ENCODE results near the gene MYO1E.
"Not testable (repeated sequence)": the region's sequence is repeated elsewhere in the genome, so short reads cannot be mapped to it uniquely, and the experiment has no call there.

MYO1E gene

DNA sequence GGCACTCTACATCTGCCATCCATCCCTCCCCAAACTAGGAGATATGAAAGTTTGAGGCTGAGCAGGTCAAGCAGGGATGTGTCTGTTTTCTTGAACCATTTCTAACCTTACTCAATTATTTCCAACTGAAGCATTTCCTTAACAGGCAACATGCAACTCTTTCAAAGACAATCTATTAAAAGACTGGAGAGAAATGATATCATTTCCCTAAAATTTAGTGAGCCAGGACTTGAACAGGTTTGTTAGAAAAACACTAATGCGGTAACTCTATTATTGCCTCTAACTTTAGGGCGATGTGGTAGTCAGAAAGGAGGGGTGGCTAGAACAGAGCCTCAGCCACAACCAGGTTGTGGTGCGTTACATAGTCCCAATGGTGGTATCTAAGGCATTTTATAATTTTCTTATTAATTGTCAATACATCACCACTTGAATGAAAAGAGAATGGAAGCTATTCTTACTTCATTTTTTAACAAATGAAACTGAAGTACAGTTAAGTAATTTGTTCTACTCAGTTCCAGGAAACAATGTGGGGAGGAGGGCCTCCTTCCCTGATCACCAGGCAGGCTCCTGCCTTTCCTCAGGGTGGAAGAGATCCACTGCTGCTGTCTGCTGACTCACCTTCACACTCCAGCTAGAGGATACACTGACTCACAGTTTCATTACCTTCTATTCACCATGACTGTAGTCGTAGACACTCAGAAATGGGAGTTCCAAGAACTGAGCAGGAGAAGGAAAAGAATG lies 22.8 kb downstream of the MYO1E start:
- no peak for DNase-seq

GRCh38 chr15:59347915-59348314 lies 24.8 kb downstream of the MYO1E start:
- no peak for DNase-seq

GRCh38 chr15:59346951-59347350 lies 25.7 kb downstream of the MYO1E start:
- DNase-seq, result no peak

DNA sequence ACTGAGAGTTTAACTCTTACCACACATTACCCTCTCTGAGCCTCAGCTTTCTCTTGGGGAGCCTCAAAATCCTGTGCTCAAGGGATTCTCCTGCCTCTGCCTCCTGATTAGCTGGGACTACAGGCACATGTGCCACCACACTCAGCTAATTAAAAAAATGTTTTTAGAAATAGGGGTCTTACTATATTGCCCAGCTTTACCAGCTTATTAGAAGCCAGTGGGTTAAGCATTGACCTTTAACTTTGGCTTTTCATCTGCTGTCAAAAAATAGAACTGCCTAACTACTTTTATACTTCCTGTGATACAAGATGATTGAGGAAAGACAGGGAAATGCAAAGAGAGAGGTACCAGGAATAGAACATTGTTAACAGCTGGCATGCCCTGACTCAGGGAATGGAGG lies 27.3 kb downstream of the MYO1E start:
- no peak for DNase-seq

GRCh38 chr15:59344311-59344710 lies 28.4 kb downstream of the MYO1E start:
- DNase-seq, result no peak

DNA sequence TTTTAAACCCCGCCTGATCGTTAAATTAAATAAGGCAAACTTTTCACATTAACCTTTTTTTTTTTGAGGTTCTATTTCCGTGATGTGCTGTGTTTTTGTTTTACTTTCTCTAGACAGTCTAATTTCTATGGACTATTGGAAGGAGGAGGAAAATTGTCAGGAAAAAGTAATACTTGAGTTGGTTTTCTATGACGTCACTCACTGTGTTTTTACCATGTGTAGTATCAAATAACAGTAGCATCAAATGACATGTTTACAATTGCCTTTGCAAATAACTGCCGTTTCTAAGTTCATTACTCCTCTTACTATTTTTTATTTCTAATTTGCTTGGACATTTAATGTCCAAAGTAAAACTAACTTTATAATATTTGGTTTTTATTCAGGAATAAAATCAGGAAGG lies 32.3 kb downstream of the MYO1E start:
- no peak for DNase-seq

- DNase-seq, result no peak
Measured at GRCh38 chr15:59339252-59339672, 33.4 kb downstream of the MYO1E start.

DNA sequence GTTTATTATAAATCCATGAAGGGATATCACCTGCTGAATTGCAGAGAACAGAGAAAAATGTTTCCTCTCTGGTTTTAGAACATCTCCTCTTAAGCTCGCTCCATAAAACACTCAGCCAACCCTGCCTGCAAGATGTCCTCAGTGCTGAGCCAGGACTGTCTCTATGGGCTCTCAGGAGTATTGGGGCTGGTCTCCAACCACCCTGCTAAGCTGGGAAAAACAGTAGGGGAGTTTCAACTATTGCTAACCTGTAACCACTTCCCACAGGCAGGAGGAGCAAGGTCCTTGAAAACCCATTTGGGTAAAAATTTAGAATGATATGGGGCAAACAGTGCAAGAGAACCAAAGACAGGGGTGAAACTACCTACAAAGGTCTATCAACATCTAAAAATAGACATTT lies 34.3 kb downstream of the MYO1E start:
- DNase-seq, result no peak

- DNase-seq, result not testable (repeated sequence)
Measured at GRCh38 chr15:59336725-59337124, 35.9 kb downstream of the MYO1E start.

GRCh38 chr15:59335207-59335786 lies 37.4 kb downstream of the MYO1E start:
- DNase-seq, result no peak

DNA sequence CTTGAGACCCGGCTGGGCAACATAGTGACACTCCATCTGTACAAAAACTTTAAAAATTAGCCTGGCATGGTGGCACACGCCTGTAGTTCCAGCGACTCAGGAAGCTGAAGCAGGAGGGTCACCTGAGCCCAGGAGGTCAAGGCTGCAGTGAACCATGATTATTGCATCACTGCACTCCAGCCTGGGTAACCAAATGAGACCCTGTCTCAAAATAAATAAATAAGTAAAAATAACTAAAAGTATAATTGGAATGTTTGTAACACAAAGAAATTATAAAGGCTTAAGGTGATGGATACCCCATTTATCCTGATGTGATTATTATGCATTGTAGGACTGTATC lies 38.6 kb downstream of the MYO1E start:
- DNase-seq, result no peak

DNA sequence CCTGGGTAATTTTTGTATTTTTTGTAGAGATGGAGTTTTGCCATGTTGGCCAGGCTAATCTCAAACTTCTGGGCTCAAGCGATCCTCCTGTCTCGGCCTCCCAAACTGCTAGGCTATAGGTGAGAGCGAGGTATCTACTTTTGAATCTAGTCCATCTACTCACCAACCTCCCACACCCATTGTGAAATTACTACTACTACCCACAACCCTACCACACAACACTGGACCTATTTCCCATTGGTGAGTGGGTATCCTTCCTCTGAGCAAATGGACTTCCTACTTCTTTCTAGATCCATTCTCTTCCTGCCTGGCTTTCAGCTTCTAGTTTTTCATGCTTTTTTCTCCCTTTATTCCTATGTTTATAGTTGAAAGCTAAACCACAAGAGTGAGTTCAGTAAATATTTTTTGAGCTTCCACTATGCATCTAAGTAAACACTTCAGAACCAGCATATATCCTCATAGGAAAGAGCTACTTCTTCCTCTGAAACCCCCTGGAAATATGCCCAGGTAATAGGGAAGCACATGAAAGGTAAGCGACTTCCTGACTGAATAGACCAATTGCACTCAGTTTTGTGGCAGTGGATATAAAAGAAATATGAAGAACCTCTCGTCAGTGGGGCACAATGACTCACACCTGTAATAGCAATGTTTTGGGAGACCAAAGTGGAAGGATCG lies 39.1 kb downstream of the MYO1E start:
- DNase-seq, result no peak

DNA sequence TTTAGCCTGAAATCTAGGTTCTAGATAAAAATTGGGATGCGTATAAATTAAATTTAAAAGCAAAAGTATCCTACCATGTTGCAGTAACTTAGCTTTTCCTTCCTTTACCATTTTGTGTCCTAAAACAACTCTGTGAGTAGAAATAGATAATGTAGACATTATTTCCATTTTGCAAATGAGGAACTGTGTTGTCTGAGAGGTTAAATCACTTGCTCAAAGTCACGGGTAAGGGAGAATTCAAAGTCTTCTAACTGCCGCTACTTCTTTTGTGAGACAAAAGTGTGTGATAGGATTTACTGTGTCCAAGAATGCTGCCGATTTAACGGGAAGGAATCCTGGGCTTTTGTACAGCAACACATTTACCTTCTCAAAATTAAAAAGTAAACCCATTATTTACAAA lies 40.7 kb downstream of the MYO1E start:
- DNase-seq, result no peak

DNA sequence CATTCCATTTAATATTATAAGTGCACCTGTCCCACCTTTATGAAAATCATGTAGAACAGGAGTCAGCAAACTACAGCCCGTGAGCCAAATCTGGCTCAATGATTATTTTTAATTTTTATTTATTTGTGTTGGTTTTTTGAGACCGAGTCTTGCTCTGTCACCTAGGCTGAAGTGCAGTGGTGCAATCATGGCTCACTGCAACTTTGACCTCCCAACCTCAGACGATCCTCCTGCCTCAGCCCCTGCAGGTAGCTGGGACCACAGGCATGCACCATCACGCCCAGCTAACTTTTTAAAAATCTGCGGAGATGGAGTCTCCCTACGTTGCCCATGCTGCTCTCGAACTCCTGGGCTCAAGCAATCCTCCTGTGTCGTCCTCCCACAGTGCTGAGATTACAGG lies 42.0 kb downstream of the MYO1E start:
- DNase-seq, result no peak

GRCh38 chr15:59329570-59330350 lies 42.9 kb downstream of the MYO1E start:
- DNase-seq, result no peak

- DNase-seq, result no peak
Measured at GRCh38 chr15:59329091-59329490, 43.6 kb downstream of the MYO1E start.

DNA sequence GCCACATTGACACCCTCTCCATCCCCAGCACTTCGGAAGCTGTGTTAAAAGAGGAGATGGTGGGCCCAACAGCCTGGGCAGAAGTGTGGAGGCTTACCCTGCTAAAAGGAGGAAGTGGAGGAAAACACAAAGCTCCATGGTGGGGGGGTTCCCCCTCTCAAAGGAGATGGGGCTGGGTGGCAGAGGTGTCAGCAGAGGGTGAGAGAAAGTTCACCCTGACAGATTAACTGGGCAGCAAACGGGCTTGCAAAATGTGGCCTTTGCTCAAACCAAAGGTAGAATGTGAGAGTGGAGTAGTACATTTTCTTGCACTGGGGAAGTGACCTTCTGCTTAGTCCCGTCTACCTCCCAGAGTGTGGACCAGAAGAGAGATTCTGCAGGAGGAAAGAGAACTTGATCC lies 44.7 kb downstream of the MYO1E start:
- DNase-seq, result no peak

GRCh38 chr15:59326856-59327255 lies 45.8 kb downstream of the MYO1E start:
- DNase-seq, result no peak

GRCh38 chr15:59322056-59322759 lies 50.5 kb downstream of the MYO1E start:
- DNase-seq, result no peak

- no peak for DNase-seq
Measured at GRCh38 chr15:59321000-59321689, 51.5 kb downstream of the MYO1E start.

- no peak for DNase-seq
Measured at GRCh38 chr15:59317211-59317610, 55.5 kb downstream of the MYO1E start.

DNA sequence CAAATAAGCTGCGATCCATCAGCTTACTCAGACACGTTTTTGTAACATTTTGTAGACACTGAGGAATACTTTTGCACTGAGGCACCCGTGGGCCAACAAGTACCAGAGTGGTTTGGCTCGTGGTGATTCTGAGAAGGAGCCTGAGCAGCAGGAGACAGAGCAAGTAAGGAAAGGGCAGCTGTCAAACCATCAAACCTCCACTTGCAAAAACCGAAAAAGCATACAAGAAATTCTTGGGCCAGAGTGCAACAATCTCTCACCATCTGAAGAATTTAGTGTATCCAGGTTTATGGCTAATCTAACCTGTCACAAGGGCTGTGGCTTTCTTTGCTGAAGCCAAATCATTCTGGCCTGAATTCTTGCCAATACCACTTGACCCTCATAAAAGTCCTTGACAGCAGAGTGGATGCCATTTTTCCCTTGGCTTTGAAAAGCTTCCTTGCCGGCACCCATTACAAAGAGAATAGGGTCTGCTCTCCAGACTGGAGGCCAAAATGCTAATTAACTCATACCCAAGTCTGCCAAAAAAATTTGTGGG lies 56.7 kb downstream of the MYO1E start:
- peak; percentile 29 for DNase-seq

Data from NCI-H774 (cell line).